Measurements from ENCODE around the gene NAA20.

Gene NAA20, protein sequence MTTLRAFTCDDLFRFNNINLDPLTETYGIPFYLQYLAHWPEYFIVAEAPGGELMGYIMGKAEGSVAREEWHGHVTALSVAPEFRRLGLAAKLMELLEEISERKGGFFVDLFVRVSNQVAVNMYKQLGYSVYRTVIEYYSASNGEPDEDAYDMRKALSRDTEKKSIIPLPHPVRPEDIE

DNA sequence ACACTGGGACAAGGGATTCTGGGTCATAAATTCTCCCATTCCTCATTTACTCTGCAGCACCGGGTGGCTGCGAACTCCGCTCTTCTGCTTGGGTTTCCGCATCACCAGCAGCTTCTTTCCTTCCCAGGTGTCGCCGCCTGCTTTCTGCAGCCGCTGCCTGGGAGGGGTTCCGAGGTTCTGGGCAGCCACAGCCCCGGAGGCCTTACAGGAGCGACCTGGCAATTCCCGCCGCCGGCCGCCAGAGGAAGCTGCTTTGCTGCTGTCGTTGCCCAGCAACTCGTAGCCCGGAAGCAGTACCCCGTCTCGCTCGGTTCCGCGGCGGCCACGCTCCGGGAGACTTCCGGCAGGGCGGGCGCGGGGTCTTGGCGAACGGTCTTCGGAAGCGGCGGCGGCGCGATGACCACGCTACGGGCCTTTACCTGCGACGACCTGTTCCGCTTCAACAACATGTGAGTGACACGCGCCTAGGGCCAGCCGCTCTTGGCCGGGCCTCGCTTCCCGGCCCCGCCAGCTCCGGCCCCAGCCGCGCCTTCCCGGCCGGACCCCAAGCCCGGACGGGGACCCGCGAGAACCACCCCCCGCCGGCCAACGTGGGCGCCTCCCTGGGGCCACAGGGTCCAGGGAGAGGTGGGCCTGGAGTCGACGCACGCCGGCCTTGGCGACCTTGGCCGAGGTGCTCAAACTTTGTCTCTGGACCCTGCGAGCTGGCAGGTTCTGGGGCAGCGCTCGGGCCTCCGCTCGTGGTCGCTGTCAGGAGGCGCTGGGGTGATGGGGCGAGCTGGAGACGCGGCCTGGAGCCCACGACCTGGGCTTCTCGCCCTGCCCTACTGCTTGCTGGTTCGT, at the start of gene NAA20:
Gene NAA20, plus strand, starts transcription at position 362 of the 843 bp plus-strand sequence. Its CDS starts 35 bp downstream, at position 397.
- peak; percentile 96 for DNase-seq

DNA sequence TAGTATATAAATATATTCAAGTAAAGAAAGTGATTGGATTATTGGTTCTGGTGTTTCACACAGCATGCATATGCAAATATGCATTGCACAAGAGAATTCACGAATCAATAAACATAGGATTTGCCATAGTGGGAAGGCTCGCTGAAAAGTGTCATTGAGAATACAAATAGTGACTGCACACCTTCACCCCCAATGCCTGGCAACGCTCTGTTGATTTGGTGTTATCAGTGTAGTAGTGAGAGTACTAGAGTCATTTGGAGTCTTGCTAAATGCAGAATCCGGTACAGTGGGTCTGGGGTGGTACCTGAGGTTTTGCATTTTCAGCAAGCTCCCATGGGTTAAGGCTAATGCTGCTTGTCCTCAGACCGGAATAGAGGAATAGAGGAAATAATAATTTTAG, 49.7 kb upstream of the NAA20 start:
- no peak for DNase-seq

DNA sequence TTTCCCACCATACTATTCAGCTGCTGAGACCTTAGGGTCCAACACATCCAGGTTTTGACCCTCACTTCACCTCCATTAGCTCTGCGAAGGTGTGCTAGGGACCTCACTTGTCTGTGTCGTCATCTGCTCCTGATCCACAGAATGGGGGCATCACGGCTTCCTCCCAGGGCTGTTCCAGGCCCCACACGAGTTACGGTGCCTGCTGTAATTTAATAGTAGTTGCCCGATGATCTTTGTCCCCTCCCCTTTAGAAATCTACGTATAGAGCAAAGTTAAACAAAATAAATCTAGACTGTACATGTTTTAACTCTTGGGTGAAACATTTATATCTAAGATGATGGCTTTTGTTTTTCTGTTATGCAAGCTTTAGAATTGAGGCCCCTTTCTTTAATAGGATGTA, 49.1 kb upstream of the NAA20 start:
- no peak for DNase-seq

DNA sequence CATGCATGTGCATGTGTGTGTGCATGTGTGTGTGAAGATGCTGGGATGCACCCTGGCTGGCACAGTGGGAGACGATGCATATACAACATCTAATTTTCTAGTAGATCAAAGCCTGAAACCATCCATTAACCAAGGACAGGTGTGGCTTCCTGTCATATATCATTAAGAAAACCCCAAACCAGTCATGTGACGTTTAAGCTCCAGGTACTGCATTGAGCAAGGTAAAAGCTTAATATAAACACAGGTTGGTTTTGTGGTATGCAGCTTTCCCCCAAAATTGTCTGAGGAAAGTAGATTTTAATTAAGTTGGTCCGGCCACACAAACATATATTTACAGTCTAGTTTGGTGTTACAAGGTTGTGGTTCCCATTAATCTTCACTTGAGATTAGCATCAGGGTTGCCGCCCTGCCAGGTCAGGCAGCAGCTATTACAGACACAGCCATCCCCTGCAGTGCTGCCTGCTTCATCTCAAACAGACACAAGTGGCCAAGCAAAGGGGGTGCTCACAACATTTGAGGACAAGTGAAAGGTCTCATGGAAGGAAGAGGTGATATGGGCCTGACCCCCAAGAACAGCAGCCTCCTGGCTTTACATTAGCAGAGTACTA, 48.6 kb upstream of the NAA20 start:
- no peak for DNase-seq

DNA sequence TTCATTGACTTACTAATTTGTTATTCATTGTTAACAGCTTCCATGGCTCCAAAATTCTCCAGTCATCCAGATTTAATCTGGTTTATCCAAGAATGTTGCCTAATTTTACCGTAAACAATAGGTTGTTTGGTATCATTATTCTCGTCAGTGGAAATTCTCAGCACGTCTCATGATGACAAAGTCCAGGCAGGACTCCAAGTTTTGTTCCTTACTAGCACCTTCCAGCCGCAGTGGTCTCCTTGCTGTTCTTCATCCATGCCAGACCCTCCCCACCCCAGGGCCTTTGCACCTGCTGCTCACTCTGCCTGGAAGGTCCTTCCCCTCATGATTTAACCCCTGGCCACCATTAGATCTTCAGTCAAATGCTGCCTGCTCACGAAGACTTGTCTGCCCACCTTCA, 48.1 kb upstream of the NAA20 start:
- DNase-seq = no peak

DNA sequence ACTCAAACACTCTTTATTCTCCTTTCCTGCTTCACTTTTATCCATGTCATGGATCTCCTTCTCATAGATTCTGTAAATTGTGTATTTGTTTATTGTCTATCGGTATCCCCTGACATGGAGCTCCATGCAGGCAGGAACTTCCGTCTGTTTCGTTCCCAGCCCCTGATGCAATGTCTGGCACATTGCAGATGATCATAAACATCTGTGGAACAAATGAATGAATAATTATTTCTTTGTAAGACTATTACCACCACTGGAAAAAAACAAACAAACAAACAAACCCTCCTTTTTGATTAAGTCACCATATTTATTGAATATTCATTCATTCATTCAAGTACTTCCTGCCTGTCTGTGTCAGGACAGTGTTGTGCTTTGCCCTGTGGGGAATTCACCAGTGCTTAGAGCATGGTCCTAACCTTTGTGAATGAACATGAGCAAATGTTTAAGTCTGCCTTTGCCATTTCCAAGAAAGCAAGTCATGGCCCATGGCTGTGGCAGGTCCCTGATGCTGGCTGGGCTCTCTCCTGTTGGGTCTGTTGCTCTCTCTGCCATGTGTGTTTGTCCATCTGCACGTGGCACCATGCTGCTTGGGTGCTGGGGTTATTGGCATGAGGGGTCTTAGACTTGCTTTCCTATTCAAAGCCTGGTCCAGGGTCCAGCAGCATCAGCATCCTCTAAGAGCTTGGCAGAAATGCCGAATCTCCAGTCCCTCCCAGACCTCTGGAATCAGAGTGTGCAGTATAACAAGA, 47.5 kb upstream of the NAA20 start:
- no peak for DNase-seq

DNA sequence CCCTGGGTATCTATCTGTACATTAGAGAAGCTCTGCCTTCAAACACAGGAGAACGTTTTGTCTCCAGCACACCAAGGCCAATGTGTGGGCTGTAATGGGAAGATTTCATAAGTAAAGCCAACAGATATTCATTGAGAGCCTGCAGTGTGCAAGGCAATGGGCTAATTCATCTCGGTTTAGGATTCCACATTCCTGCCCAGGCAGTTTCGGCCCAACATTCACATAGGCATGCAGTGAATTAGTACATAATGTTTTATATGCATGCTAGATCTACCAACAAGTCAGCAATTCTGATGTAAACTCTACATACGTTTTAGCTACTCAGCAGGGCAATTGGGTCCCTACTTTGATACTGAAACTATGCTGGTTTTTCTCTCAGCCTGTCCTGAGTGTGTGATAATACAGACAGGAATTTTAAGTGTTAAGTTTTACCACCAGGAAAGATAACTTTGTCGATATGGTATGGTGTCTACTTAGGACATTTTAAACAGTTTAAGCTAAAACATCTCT, 46.9 kb upstream of the NAA20 start:
- no peak for DNase-seq

DNA sequence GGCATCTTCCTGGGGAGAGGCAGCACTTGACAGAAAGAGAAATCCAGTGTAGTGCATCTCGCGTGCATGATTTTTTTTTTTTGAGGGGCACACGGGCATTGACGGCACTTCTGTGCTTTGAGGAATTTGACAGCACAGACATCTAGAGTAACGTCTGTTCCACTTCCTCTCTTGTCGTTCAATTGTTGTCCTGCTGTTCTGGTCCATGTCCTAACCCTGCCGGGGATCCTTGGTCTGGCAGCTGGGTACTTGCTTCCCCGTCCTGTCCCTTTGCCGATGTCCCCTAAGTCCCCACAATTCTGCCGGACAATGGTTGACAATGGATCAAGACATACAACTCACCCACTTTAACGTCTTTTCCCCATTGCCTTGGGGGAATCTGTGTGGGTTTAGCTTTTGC, 46.0 kb upstream of the NAA20 start:
- no peak for DNase-seq

DNA sequence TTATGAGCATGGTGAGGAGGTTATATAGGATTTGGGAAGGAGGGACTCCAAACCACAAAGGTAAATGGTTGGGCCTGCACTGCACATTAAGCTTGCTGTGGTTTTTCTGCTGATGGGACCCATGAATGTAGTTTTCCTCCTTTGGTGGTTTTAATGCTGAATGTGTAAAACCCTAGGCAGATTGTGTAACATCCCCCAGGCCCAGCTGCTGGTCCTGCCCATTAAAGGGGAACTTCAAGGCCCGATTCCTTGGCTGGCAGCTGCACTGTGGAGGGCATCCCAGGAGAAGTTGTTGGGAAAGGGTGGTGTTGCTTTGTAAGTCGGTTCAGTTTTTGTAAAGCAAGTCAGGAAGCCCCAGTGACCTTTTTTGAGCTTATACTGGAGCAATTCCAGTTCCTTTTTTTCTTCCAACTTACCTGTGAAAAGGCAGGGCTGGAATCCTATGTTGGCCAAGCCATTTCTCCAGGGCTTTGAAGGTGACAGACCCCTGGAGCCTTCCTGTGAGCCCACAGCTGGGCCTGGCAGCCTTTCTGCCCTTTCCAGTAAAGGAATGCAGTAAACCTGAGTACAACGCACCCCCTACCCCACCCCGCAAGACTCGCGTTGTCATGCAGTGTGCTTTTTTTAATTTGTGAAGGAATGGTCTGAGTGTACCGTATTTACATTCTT, 43.1 kb upstream of the NAA20 start:
- DNase-seq = peak; percentile 84

DNA sequence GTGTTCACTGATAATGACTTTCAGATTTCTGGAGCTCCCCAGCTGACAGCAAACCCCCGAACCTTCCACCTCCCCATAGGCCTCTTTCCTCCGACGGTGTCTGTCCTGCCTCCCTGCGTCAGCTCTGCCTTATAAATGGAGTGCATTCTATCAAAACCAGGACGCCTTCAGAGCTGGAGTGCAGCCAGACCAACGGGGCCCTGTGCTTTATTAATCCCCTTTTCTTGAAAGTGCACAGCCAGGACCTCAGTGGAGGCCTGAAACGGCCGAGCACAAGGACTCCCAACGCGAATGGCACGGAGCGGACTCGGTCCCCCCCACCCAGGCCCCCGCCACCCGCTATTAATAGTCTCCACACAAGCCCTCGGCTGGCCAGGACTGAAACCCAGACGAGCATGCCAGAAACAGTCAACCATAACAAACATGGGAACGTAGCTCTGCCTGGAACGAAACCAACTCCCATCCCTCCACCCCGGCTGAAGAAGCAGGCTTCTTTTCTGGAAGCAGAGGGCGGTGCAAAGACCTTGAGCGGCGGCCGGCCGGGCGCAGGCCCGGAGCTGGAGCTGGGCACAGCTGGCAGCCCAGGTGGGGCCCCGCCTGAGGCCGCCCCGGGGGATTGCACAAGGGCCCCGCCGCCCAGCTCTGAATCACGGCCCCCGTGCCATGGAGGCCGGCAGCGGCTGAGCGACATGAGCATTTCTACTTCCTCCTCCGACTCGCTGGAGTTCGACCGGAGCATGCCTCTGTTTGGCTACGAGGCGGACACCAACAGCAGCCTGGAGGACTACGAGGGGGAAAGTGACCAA, 42.3 kb upstream of the NAA20 start:
- DNase-seq = peak; percentile 93

DNA sequence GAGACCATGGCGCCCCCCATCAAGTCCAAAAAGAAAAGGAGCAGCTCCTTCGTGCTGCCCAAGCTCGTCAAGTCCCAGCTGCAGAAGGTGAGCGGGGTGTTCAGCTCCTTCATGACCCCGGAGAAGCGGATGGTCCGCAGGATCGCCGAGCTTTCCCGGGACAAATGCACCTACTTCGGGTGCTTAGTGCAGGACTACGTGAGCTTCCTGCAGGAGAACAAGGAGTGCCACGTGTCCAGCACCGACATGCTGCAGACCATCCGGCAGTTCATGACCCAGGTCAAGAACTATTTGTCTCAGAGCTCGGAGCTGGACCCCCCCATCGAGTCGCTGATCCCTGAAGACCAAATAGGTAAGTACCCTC, 41.7 kb upstream of the NAA20 start:
- no peak for DNase-seq

DNA sequence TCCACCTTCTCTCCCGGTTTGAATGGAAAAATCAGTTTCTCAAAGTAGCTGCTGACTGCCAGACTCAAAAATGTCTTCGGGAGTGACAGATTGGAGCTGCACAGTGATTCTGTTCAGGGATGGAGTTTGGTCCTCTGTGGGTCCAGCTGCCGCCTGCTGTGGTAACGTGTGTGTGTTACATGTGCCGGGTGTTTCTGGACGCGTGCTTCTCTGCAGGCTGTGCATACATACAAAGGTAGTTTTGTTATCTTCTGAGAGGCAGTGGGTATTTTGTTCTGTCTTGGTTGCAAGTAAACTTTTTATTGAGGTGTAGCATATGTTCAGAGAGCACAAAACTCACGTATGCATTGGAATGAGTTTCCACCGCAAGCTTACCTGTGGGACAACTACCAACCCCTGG, 41.3 kb upstream of the NAA20 start:
- DNase-seq = no peak

DNA sequence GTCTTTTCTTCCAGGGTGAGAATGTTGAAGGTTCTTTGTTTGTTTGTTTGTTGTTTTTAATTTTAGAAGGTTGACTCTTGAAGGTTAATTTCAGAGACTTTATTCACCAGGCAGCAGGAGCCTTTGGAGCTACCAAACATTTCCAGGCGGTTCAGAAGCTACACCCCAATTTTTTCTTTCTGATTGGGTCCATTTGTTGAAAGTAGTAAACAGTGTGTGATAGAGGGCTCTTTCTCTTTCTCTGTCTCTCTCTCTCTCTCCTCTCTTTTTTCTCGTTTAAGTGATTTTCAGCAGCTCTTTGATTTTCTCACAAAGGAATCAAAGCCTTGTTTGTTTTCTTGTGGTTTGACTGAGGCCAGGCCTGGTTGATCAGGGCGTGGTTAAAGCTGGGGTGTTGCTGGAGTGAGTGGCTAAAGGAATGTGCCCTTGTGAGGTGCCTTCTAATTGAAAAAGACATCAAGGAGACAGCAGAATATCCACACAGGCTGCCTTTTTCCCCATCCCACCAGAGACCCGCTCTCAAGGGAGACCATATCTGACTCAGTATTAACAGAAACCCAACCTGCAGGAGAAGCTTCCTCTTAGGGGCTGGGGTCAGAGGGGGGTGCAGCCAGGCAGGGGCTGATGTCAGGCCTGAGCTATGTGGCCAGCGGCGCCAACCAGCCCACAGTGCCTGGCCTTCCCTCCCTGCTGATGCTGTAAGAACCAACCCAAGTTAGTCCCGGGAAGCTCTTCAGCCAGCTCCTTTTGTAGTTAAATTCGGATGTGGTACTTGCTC, 40.4 kb upstream of the NAA20 start:
- DNase-seq = peak; percentile 68

DNA sequence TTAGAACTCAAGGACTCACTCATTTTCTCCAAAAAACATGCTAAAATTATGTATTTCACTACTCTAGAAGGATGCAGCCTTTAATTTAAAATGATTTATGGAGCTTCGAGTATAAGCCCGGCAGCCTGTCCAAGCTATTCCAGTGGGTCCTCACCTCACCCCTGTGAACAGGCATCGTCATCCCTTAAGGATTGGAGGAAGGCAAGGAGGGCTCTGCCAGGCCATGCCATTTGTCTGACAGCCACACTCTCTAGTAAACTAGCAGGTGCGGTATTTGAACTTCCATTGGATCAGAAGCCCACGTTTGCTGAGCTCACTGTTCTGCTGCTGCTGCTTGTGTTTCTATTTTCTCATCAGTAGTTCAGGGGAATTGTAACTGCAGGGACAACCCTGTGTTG, 39.8 kb upstream of the NAA20 start:
- no peak for DNase-seq

DNA sequence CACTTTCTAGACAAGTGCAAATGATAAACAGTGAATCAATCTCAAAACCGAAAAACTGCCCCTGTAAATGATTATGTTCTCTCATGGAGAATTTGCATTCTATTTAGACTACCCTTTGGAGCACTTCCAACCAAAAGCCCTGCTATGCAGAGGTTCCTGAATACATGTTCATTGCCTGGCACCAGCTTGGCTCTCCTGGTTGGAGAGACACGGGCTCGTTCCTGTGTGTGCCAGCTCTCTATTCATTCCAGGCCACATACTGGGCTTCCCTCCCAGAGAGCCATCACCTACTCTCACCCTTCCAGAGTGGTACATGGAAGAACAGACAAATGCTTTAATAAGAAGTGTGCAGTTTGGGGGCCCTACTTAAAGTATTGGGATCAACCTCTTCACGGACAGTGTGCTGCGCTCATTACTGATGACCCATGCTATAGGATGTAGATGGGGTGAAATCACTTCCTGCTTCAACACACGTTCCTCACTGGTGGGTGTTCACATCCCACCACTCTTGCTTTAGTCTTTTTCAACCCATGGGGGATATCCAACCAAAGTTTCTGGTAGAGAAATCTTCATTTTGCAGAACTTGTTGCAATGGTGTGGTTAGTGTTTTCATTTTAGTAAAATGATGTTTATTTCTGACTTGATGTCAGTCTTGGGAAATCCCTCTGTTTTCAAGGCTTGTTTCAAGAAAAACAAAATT, 38.5 kb upstream of the NAA20 start:
- DNase-seq = no peak

DNA sequence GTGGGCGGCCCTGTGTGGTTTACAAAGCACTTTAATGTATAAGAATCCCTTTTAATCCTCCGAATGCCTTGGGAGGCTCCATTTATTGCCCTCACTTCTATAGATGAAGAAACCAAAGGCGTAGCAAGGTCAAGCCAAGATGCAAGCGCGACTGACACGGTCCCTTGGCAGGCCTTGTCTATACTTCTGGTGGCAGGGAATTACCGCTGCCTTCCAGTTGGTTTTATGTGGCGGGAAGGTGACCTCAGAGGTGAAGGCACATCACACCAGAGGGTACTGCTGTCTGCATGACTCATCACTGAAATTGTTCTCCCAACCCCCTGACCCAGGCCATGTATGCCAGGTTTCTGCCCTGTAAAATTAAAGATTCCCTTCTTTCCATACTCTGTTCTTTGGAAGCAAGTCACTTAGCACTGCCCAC, 36.1 kb upstream of the NAA20 start:
- no peak for DNase-seq

DNA sequence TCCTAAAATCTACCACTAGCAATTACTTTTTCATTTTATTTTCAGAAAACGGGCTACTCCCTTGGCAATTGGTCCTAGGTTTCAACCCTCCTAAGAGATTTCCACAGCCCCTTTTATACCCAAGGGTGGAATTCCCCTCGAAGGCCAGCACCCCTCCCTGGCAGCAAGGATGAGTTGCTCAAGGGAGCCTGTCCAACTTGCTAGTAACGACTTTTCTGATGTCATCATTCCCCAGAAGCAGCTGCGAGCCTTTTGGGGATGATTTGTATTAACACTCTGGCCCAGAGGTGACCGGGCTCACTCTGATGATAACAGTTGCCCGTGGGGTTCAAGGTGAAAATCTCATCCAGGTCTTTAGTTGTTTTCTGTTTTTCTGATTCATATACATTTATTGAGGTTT, 30.7 kb upstream of the NAA20 start:
- DNase-seq = no peak

DNA sequence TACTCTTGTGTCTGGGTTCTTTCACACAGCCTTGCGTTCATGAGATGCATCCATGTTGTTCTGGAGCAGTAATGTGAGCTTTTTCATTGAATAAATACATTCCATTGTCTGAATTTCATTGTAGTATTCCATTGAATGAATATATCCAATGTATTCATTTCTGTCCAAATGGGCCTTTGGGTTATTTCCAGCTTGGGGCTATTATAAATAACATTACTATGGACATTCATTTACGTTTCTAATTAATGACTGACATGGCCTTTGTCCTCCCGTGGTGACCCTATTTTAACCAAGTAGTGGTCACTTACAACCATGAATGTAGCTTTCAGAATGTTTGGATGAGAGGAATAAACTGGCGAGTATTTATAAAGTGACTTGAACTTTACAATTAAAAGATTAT, 30.1 kb upstream of the NAA20 start:
- DNase-seq = no peak

DNA sequence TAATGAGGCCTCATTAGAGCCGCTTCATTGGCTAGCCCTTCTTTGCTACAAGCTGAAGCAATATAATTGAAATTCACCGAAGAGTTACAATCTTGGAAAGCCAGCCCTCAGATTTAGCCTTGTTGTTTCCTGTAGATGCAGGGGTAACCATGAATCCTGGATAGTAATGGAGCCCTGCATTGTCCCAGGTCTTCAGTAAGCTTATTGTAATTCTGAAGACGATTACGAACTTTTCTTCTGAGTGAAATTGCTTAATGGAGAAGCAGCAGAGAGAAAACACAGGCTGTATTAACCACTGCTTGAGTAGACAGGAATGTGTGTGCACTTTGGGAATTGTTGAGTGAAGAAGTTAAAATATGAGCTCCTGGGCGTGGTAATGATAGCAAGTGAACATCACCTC, 26.3 kb upstream of the NAA20 start:
- DNase-seq = no peak

DNA sequence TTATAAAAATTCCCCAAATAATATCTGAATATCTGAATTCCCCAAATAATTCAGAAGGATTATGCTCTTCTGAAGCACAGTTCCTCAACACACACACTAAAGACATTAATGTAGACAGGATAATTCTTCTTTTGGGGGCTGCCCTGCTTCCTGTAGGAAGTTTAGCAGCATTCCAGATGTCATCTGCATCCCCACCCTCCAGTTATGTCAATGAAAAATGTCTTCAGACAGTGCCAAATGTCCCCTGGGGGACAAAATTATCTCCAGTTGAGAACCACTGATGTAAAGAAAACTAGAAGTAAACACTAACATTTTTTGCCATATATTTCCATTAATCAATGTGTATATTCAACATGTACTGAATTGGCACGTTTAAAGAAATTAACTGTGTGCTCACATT, 25.9 kb upstream of the NAA20 start:
- DNase-seq = no peak

Data from femur (tissue), 1 donor.